ENCODE measurements around the gene PRKD2. TPM values are rescaled to one million over a fixed set of nuclear protein-coding genes. Genes with fewer than 3 reads are reported as not detected.

Gene PRKD2
- total and polyA plus RNA-seq, 2 of the 8 experiments (the other 6 are each of a cell fraction or from before 2014, with no cell fraction given): 24.4 to 63.8 TPM

GRCh38 chr19:46729696-46730095, 12.8 kb upstream of the PRKD2 start:
- no peak overlapping the region for H2AK5ac ChIP-seq (ENCODE audit: low read depth, low read length)
- peaks cover 0 to 3% (median 0%) of the 10 kb centered on the region in 4 experiments; a peak in 4 of 7 replicates for H3K4me1 ChIP-seq (replicated peaks in 1 of 4; ENCODE audit: control insufficient read depth in 3 of 4, insufficient read depth in 4 of 4, low read length in 3 of 4)
- no peak for DNase-seq (ENCODE audit: low read depth in 1 of 2, low spot score in 2 of 2)
- peaks cover 41 to 76% (median 60%) of the 10 kb centered on the region in 4 experiments for H3K36me3 ChIP-seq (ENCODE audit: control insufficient read depth in 2 of 4, insufficient read depth in 4 of 4, low read length in 3 of 4)
- H3K23me2 ChIP-seq (ENCODE audit: low read depth, low read length): no peaks in the 10 kb centered on the region
- H2BK15ac ChIP-seq (ENCODE audit: low read length): no peak overlapping the region
- H4K91ac ChIP-seq (replicated peaks; ENCODE audit: insufficient read length, low read length): no peak overlapping the region
- H2AFZ ChIP-seq (ENCODE audit: low read length): no peak overlapping the region
- no peak overlapping the region for H3K23ac ChIP-seq (ENCODE audit: insufficient read length)
- peaks cover 30 to 50% of the 10 kb centered on the region in 2 experiments for H4K20me1 ChIP-seq (replicated peaks in 1 of 2; ENCODE audit: control insufficient read depth in 1 of 2, insufficient read depth in 2 of 2, low read length in 2 of 2)
- no peak overlapping the region for H3K18ac ChIP-seq (ENCODE audit: extremely low read depth, low read length)
- H3K9ac ChIP-seq (replicated peaks in 1 of 4; ENCODE audit: extremely low read depth in 1 of 4, low read depth in 3 of 4, low read length in 3 of 4): no peak overlapping the region
- H3K14ac ChIP-seq (ENCODE audit: insufficient read length): no peak overlapping the region
- H3K4me2 ChIP-seq (ENCODE audit: insufficient read depth in 1 of 2, low read depth in 2 of 2, low read length in 2 of 2): no peak overlapping the region
- H3K27me3 ChIP-seq (replicated peaks in 1 of 4; ENCODE audit: control insufficient read depth in 3 of 4, extremely low read depth in 1 of 4, insufficient read depth in 3 of 4, low read length in 3 of 4): no peaks in the 10 kb centered on the region
- H3K79me2 ChIP-seq (ENCODE audit: control insufficient read depth in 1 of 2, insufficient read depth in 2 of 2, low read length in 2 of 2): peaks cover 0 to 27% of the 10 kb centered on the region in 2 experiments; a peak in 2 of 4 replicates
- ChIA-PET POLR2A (ENCODE audit: partially characterized antibody) (interaction anchor here (1.2 to 4.2 kb wide), 6 partner anchors 10 to 24 kb away, joined by 3 to 26 read pairs (median 6); partner anchors contain the start of gene PRKD2), CTCF (ENCODE audit: partially characterized antibody) (interaction anchor here (1.0 to 15.8 kb wide), 12 partner anchors 8 to 113 kb away, joined by 3 to 188 read pairs (median 11); no protein-coding TSS in a partner anchor)
- no peak overlapping the region for H2BK12ac ChIP-seq (ENCODE audit: low read depth, low read length)
- no peak overlapping the region; the same call in 1 of the 2 replicates for H4K8ac ChIP-seq (ENCODE audit: extremely low read depth, insufficient read depth, low read length)
- no peak overlapping the region for H2BK20ac ChIP-seq (ENCODE audit: low read length)
- no peak overlapping the region for H4K5ac ChIP-seq (ENCODE audit: insufficient read length, low read depth, low read length)
- 98% methylated on average over 6 of the region's 7 CpGs; no CpG with 5 or more reads in 1 of the 2 experiments for WGBS, 2 experiments (ENCODE audit: extremely low coverage in 1 of 2, insufficient coverage in 1 of 2, insufficient read length in 1 of 2, insufficient replicate concordance in 2 of 2, low coverage in 1 of 2, low lambda C conversion rate in 2 of 2, missing lambda C conversion rate in 1 of 2)
- peaks cover 8% of the 10 kb centered on the region for H3K79me1 ChIP-seq (ENCODE audit: low read depth, low read length)
- no peak overlapping the region for H3K27ac ChIP-seq (ENCODE audit: low read depth, low read length)
- no peak overlapping the region for H2BK5ac ChIP-seq (ENCODE audit: low read depth, low read length)
- H2BK120ac ChIP-seq (replicated peaks; ENCODE audit: low read depth, low read length): no peak overlapping the region
- no peak for FAIRE-seq
- H3K4me3 ChIP-seq (ENCODE audit: extremely low read depth in 1 of 4, insufficient read depth in 2 of 4, low read depth in 3 of 4, low read length in 4 of 4): no peak overlapping the region
- no peak overlapping the region for H3K4ac ChIP-seq (replicated peaks; ENCODE audit: insufficient read length, low read depth, low read length)
- no peak overlapping the region for H3K56ac ChIP-seq (replicated peaks; ENCODE audit: insufficient read length, low read depth, low read length)
- H3K9me3 ChIP-seq (ENCODE audit: insufficient read depth in 2 of 2, low read depth in 1 of 2, low read length in 1 of 2): no peaks in the 10 kb centered on the region
- TF ChIP-seq HDAC6 (IDR thresholded peaks at IDR 0.05; ENCODE audit: low read depth, low read length) (no peak), CEBPB (IDR thresholded peaks at IDR 0.05; ENCODE audit: low read depth, low read length) (no peak), RNF2 (IDR thresholded peaks at IDR 0.05; ENCODE audit: borderline replicate concordance, low read depth, low read length, missing control alignments, poor library complexity, severe bottlenecking) (no peak), NANOG (IDR thresholded peaks at IDR 0.05; ENCODE audit: insufficient read depth, low read depth, low read length, poor library complexity, severe bottlenecking) (no peak), SIRT6 (IDR thresholded peaks at IDR 0.05; ENCODE audit: low read length) (no peak), YY1 (IDR thresholded peaks at IDR 0.05; ENCODE audit: low read depth, low read length) (no peak), BCL11A (IDR thresholded peaks at IDR 0.05; ENCODE audit: low read depth in 2 of 2, low read length in 2 of 2) (no peak)

Data from H1 (cell line).